Hepatocyte (in vitro differentiated cells): Measurements from ENCODE around the gene DGKZ. TPM values are rescaled to one million over a fixed set of nuclear protein-coding genes. Genes with fewer than 3 reads are reported as not detected.

Experiments
- DNase-seq: peaks from one replicate; pipeline ENCODE4 v3.0.0-alpha.2; 2016; ENCODE audit warnings: low spot score
- H2AFZ ChIP-seq: fragments of 200-600 bp; sonication (generic); 2 replicates; pipeline ENCODE4 v1.6.0; 2016; ENCODE audit warnings: antibody characterized with exemption, mild to moderate bottlenecking
- H3K27ac ChIP-seq: fragments of 200-600 bp; sonication (generic); 2 replicates; pipeline ENCODE4 v1.5.1; 2016; ENCODE audit warnings: mild to moderate bottlenecking
- H3K27me3 ChIP-seq: fragments of 200-600 bp; sonication (generic); 2 replicates; pipeline ENCODE4 v1.6.1; 2016
- H3K36me3 ChIP-seq: fragments of 200-600 bp; sonication (generic); replicated peaks from 2 replicates; pipeline ENCODE4 v1.5.1; 2016; ENCODE audit warnings: low read depth; ENCODE audit not compliant: insufficient read depth
- H3K4me1 ChIP-seq: fragments of 200-600 bp; sonication (generic); 2 replicates; pipeline ENCODE4 v1.5.1; 2016; ENCODE audit warnings: mild to moderate bottlenecking, moderate library complexity; ENCODE audit not compliant: insufficient read depth
- H3K4me2 ChIP-seq: fragments of 200-600 bp; sonication (generic); 2 replicates; pipeline ENCODE4 v1.6.0; 2016
- H3K4me3 ChIP-seq: fragments of 200-600 bp; sonication (generic); 2 replicates; pipeline ENCODE4 v1.5.1; 2016; ENCODE audit warnings: mild to moderate bottlenecking
- H3K79me2 ChIP-seq: fragments of 200-600 bp; sonication (generic); 2 replicates; pipeline ENCODE4 v1.6.0; 2017; ENCODE audit warnings: mild to moderate bottlenecking
- H3K9me2 ChIP-seq: fragments of 200-600 bp; sonication (generic); replicated peaks from 2 replicates; pipeline ENCODE4 v1.6.0; 2017; ENCODE audit warnings: mild to moderate bottlenecking; ENCODE audit not compliant: insufficient read depth
- H3K9me3 ChIP-seq: fragments of 200-600 bp; sonication (generic); 2 replicates; pipeline ENCODE4 v1.5.1; 2016; ENCODE audit warnings: low read depth, mild to moderate bottlenecking
- H4K20me1 ChIP-seq: fragments of 200-600 bp; sonication (generic); 2 replicates; pipeline ENCODE4 v1.6.0; 2016; ENCODE audit warnings: mild to moderate bottlenecking; ENCODE audit not compliant: insufficient read depth, poor library complexity, severe bottlenecking
- CTCF ChIP-seq: fragments of 200-600 bp; sonication (generic); IDR thresholded peaks from 2 replicates; pipeline ENCODE4 v1.5.1; 2016; ENCODE audit warnings: antibody characterized with exemption, mild to moderate bottlenecking; ENCODE audit not compliant: poor library complexity
- EZH2 ChIP-seq: fragments of 200-600 bp; sonication (generic); IDR thresholded peaks from 2 replicates; pipeline ENCODE4 v1.6.1; 2016; ENCODE audit warnings: antibody characterized with exemption, mild to moderate bottlenecking, borderline replicate concordance
- EZH2phosphoT487 ChIP-seq: fragments of 200-600 bp; sonication (generic); IDR thresholded peaks from one replicate; pipeline ENCODE4 v1.6.1; 2018; ENCODE audit warnings: antibody characterized with exemption, mild to moderate bottlenecking, low read depth, moderate library complexity; ENCODE audit not compliant: unreplicated experiment, severe bottlenecking
- WGBS: methylation state at CpG from one replicate; pipeline ENCODE4 v1.1.6; 2016; ENCODE audit warnings: low lambda C conversion rate; ENCODE audit errors: missing lambda C conversion rate; 5-methylcytosine and 5-hydroxymethylcytosine counted together
- polyA plus RNA-seq: library from polyadenylated mRNA; unstranded; fragments of >200 nt; fragmentation: Nextera tagmentation; extraction: Ambion mirVana; gene quantifications from 2 replicates; pipeline ENCODE4 v1.2.1, GENCODE V29; 2016
- total RNA-seq: library from RNA; depleted of rRNA; stranded (reverse); fragments of >200 nt; gene quantifications from 2 replicates; pipeline ENCODE4 v1.2.3, GENCODE V29; 2014

DGKZ gene
- total and polyA plus RNA-seq, 2 experiments from 2014 or later: 26.6 to 42.9 TPM

GRCh38 chr11:46345131-46345597 lies 2.1 kb upstream of the DGKZ start:
- Histone ChIP-seq H3K36me3 (no peaks in the 10 kb centered on the region), H3K79me2 (peaks cover 25% of the 10 kb centered on the region), H3K9me2 (no peaks in the 10 kb centered on the region), H2AFZ (no peak overlapping the region), H4K20me1 (peaks cover 5% of the 10 kb centered on the region), H3K9me3 (no peaks in the 10 kb centered on the region), H3K27me3 (no peaks in the 10 kb centered on the region), H3K4me2 (no peak overlapping the region), H3K4me1 (peaks cover 25% of the 10 kb centered on the region), H3K4me3 (no peak overlapping the region), H3K27ac (no peak overlapping the region)
- TF ChIP-seq EZH2 (no peak), CTCF (no peak), EZH2phosphoT487 (no peak)
- 88% methylated on average over 8 of the region's 20 CpGs for WGBS
- DNase-seq: no peak

GRCh38 chr11:46345881-46346484 lies 1.3 kb upstream of the DGKZ start:
- Histone ChIP-seq H4K20me1 (peaks cover 5% of the 10 kb centered on the region), H3K27me3 (no peaks in the 10 kb centered on the region), H3K4me2 (no peak overlapping the region), H3K9me2 (no peaks in the 10 kb centered on the region), H3K36me3 (no peaks in the 10 kb centered on the region), H2AFZ (no peak overlapping the region), H3K79me2 (peaks cover 31% of the 10 kb centered on the region), H3K4me1 (peaks cover 25% of the 10 kb centered on the region), H3K9me3 (no peaks in the 10 kb centered on the region), H3K27ac (no peak overlapping the region), H3K4me3 (no peak overlapping the region)
- 92% methylated on average over 10 of the region's 10 CpGs for WGBS
- TF ChIP-seq CTCF: no peak
- TF ChIP-seq EZH2phosphoT487: no peak
- TF ChIP-seq EZH2: no peak
- no peak for DNase-seq

- peaks cover 49% of the 10 kb centered on the region for H3K79me2 ChIP-seq
- H3K27me3 ChIP-seq: no peaks in the 10 kb centered on the region
- 24% methylated on average over 54 of the region's 63 CpGs for WGBS
- H3K9me3 ChIP-seq: no peaks in the 10 kb centered on the region
- no peak for DNase-seq
- TF ChIP-seq EZH2 (no peak), EZH2phosphoT487 (no peak), CTCF (no peak)
- peaks cover 20% of the 10 kb centered on the region for H3K4me1 ChIP-seq
- peak overlapping the region; percentile 96 for H3K4me2 ChIP-seq
- no peaks in the 10 kb centered on the region for H3K36me3 ChIP-seq
- peaks cover 5% of the 10 kb centered on the region for H4K20me1 ChIP-seq
- H3K9me2 ChIP-seq: no peaks in the 10 kb centered on the region
- peak overlapping the region; percentile 56 for H2AFZ ChIP-seq
- peak overlapping the region; percentile 93 for H3K4me3 ChIP-seq
- peak overlapping the region; percentile 27 for H3K27ac ChIP-seq
Measured at GRCh38 chr11:46347637-46348311, 511 bp downstream of the DGKZ start.
